Measurements from ENCODE around the gene B3GNT3.
"Not testable (repeated sequence)": the region's sequence is repeated elsewhere in the genome, so short reads cannot be mapped to it uniquely, and the experiment has no call there.

B3GNT3 gene

DNA sequence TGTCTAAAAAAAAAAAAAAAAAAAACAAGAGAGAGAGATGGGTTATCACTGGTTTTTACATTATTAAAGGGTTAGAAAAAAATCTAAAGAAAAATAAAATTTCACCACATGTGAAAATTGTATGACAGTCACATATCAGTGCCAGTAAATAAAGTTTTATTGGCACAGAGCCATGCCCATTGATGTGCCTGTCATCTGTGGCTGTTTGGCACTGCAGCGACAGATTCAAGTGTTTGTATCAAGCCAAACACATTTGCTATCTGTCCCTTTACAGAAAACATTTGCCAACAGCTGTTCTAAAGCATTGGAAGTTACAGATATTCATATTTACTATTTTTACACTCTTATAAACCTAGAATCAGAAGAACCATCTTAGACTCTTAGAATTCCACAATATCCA, 27.4 kb upstream of the B3GNT3 start:
- no peak for DNase-seq

DNA sequence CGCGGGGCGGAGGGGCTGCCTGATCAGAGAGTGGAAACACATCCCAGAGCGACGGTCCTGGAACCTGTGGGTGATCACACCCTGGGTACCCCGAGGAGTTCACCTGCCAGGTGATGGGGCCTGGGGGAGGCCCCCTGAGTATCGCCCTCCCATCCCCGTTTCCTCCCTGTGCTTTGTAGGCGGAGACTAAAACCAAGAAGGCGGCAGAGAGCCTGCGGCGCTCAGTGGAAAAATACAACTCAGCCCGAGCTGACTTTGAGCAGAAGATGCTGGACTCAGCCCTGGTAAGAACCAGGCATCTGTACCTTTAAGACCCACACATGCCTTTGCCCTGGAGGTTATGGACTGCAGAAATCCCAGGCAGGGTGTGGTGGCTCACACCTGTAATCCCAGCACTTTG, 24.3 kb upstream of the B3GNT3 start:
- no peak for DNase-seq

- DNase-seq: no peak
These were observed 22.8 kb upstream of the B3GNT3 start for GRCh38 chr19:17772172-17772571.

DNA sequence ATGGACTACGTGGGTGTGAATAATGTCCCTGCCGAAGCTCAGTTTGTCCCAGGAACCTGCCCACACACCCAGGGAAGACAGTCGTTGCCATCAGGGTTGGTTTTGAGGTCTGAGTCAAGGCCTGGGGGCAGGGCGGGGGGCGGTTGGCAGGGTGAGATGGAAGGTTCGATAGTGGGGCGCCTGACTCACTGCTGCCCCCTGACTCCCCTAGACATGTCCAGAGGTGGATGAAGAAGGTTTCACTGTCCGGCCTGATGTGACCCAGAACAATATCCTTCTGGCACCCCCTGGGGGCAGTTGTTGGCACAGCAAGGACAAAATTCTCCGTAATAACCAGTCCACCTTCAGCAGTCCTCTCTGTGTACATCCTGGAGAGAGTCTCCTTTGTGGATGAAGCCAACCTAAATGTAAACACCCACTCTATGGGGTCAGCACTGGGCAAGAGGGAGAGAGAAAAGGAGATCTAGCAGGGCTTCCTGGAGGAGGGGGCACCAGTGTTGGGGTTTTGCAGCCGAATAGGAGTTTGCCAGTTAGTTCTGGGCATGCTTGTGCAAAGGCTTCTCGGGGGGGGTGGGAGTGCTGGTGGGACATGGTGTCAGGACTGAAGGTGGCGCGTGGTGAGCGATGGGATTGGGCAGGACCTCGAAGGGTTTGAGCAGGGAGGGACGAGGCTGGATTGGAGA, 19.6 kb upstream of the B3GNT3 start:
- no peak for DNase-seq

DNA sequence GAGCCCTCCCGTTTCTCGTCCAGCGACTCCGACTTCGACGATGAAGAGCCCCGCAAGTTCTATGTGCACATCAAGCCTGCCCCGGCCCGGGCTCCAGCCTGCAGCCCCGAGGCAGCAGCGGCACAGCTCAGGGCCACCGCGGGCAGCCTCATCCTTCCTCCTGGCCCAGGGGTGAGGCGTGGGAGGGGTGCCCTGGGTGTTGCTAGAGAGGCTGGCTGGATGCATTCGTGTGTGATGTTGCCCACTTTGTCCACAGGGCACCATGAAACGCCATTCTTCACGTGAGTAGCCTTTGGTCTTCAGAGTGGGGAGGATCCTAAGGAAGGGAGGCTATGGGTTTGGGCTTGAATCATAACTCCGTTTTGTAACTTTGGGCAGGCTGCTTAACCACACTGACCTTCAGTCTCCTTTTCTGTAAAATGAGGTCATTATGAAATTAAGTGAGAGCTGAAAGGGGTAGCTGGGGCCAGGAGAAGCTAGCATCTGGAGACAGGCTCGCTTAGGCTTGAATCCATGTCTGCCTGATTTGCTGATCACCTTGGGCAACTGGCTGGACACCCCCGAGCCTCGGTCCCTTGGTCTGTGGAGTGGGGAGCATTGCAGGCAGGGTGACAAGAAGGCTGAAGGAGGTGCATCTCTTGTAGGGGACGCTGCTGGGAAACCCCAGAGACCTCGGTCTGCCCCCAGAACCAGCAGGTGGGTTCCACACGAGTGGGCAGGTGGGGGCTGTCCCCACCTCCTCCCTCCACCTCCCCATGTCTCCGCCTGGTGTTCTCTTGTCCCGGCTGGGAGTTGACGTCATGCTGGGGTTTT, 18.7 kb upstream of the B3GNT3 start:
- no peak for DNase-seq

- DNase-seq: not testable (repeated sequence)
These were observed 17.1 kb upstream of the B3GNT3 start for GRCh38 chr19:17777840-17778239.

DNA sequence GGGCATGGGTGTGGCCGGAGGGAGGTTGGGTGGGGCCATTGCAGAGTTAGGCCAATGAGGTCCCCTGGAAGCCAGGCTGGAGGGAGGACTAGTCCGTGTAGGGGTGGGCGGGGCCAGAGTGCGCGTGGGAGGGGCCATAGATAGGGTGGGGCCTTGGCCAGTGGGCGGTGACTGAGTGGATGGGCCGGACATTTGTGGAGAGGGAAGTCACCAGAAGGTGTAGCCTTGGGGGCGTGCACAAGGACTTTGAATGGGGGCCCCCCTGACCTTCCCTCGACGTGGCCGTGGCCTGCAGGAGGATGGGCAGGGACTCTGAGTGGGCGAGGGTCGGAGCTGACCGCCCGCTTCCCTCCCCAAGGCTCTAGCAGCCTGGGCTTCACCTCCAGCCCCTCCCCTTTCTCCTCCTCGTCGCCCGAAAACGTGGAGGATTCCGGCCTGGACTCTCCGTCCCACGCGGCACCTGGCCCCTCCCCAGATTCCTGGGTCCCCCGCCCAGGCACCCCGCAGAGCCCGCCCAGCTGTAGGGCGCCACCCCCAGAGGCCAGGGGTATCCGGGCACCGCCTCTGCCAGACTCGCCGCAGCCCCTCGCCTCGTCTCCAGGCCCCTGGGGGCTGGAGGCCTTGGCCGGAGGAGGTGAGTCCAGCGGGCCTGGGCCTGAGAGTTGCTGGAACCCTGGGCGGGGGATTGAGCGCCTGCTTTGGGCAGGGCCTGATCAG, 16.5 kb upstream of the B3GNT3 start:
- peak; percentile 11 for DNase-seq

- no peak for DNase-seq
These were observed 15.7 kb upstream of the B3GNT3 start for GRCh38 chr19:17778968-17779929.

DNA sequence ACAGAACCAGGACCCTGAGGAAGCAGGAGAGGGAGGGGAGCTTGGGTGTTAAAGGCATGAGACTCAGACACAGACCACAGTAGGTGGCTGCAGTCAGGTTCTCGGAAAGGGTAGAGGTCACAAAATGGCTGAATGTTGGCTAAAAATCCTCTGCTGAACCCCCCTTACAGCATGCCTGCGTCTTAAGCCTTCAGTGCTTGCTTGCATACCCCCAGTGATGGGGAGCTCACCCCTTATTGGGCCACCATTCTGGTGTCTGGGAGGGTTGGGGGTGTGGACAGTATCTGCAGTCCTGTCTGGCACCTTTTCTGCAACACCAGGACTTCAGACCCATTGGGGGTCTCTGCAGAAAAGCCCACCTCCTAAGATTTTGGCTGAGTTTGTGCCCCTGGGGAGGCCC, 14.2 kb upstream of the B3GNT3 start:
- DNase-seq: no peak

DNA sequence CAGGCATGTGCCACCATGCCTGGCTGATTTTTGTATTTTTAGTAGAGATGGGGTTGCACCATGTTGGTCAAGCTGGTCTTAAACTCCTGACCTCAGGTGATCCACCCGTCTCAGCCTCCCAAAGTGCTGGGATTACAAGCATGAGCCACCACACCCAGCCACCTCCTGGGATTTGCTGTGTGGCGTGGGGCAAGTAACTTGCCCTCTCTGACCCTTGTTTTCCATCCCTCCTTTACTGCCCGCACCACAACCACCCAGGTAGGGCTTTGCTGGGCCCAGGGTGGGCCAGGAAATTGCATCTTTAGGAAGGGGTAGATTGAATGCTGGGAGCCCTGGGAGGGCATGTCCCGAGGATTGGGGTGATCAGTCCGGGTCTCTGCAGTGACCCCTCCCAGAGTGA, 11.2 kb upstream of the B3GNT3 start:
- DNase-seq: not testable (repeated sequence)

DNA sequence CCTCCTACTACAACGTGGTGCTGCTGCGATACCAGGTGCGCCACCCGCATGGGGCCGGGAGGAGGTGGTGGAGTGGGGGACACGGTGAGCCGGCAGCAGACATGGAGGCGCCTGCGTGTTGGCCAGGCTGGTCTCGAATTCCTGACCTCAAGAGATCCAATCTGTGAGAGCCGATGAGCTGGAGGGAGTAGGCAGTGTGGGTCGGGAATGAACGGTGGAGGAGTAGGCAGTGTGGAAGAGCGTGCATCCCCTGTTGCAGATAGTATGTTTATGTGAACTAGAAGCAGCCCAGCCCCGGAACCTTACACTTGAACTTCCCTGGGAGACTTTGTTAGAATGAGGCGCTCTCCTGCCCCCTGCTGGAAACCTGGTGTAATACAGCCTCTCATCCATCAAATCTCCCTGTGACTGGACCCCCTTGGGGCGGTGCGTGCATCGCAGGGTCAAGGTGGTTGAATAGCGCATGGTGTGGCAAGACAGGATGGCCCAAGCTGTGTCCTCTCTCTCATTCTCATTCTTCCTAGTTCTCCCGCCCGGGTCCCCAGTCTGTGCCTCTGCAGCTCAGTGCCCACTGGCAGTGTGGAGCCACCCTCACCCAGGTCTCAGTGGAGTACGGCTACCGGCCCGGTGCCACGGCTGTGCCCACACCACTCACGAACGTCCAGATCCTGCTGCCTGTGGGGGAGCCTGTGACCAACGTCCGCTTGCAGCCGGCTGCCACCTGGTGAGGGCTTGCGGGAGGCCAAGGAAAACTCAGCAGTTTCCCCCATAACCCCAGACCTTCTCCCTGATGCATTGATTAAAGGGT, 10.5 kb upstream of the B3GNT3 start:
- DNase-seq: peak; percentile 2

DNA sequence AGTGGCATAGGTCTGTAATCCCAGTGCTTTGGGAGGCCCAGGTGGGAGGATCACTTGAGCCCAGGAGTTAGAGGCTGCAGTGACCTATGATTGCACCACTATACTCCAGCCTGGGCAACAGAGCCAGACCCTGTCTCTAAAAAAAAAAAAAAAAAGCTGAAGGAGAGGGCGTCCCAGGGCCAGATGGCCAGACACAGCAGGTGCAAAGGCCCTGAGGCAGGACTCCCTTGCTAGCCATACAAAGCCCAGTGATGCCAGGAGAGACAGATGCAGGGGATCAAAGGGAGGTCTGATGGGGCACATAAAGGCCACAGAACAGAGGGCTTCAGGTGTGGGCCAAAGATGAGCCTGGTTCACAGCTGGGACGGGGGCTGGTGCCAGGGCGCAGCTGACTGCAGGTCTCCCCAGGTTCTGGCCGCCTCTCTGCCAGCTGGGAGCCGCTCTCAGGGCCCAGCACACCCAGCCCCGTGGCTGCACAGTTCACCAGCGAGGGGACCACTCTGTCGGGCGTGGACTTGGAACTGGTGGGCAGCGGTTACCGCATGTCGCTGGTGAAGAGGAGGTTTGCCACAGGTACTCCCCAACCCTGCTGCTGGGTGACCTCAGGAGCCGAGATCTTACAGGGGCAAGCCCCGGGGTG, 7.5 kb upstream of the B3GNT3 start:
- no peak for DNase-seq

DNA sequence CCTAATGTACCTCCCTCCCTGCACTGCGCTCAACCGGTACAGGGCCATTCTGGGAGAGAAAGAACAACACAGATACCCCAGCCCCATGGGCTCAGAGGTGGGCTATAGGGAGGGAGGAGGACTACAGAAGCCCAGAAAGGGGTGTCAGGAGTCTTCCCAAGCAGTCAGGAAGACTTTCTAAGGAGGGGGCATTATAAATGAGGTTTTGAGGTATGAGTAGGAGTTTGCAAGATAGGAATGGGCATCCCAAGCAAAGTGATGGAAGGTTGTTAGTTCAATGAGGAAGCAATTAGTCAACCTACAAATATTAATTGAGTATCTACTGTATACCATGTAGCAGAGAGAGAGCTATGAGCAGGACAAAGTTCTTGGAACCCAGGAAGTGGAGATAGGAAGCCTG, 6.3 kb upstream of the B3GNT3 start:
- no peak for DNase-seq

DNA sequence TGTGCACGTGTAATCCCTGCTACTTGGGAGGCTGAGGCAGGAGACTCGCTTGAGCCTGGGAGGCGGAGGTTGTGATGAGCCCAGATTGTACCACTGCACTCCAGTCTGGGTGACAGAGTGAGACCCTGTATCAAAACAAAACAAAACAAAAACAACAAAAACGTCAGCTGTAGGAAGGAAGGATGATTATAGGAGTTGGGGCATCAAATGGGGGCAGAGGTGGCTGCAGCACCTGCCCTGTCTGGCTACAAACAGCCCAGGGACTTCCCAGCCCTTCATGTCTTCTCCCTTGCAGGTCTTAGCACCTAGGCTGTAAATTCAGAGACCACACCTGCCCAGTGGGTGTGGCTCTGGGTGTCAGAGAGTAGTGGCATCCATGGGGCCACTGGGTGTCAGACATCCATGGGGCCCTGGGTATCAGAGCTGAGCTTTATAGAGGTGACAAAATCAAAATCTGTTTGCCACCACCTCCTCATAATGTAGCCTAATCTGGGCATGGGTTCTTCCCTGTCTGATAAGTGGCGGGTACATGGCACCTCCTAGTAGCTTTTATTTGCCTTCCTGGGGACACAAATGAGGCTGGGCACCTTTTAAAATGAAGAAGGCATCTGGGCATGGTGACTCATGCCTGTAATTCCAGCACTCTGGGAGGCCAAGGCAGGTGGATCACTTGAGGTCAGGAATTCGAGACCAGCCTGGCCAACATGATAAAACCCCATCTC, 4.7 kb upstream of the B3GNT3 start:
- DNase-seq: no peak

DNA sequence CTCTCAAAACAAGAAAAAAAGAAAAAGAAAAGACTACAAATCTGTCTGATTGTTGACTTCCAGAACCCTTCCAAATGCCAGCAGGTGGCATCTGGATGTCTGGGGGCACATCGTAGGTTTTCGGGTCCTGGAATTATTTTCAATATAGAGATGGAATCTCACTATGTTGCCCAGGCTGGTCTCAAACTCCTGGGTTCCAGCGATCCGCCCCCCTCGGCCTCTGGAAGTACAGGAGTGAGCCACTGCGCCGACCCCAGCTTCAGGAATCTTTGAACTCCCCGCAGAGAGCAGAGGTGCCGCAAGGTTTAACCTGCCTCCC, 567 bp upstream of the B3GNT3 start:
- DNase-seq: no peak

DNA sequence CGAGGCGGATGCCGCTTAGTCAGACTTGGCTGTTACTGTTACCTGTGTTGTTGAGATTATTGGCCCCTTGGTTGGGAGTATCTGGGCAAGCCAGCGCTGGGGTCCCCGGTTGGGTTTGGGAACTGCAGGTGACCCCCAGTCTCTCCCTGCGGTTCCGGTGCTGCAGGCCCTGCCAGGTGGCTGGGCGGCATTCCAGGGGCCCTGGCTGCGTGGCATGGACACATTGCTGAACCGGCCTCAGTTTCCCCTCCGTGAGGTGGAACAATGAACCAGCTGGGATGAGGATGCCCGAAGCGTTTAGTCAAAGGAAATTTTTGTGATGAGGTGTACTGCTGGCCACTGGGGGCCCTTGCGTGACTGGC, 538 bp downstream of the B3GNT3 start:
- no peak for DNase-seq

DNA sequence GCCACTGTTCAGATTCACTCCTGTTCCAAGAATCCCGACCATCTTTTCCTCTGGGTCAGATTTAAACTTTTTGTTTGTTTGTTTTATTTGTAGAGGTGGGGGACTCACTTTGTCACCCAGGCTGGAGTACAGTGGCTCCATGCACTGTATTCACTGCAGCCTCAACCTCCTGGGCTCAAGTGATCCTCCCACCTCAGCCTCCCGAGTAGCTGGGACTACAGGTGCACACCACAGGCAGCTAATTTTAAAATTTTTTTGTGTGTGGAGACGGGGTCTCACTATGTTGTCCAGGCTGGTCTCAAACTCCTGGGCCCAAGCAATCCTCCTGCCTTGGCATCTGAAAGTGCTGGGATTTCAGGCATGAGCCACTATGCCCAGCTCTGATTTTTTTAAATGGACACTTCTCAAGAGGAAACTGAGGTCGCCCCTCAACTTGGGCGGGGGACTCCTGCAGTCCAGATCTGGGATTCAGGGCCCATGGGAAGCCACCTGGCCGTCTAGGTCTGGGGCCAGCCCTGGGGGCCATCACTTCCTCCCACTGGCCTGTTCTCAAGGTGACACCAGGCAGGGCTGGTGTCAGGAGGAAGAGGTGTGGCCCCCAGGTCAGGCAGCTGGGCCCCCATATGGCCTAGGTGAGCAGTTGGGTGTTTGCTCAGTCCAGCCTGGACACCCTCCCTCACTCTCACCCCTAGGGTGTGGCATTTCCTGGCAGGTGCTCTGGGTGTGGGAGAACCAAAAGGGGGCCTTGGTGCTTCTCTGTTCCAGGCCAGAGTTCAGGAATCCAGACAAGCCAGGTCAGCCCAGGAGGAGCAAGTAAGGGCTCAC, 1.3 kb downstream of the B3GNT3 start:
- no peak for DNase-seq

DNA sequence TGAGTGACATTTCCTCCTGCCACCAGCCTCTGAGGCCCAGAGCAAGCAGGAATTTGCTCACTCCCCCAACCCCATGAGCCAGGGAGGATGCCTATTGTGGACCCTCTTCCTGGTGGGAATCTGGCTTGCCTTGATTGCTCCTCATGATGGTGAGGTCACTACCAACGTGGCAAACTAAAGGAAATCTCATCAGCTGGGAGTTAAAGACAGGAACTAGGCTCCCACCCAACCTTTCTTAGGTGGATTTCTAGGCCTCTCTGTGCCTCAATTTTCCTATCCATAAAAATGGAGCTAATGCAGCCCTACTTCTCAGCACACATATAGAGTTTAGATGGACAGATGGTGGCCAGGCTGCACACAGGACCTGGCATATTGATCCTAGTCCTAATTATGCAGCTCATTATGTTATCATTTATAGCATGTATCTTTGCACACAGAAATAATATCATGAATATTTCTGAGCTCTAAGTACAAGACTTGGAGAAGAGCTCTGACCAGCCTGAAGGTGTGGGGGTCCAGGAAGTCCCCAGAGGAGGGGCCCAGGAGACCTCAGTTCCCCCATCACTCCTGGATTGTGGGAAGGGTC, 2.0 kb downstream of the B3GNT3 start:
- DNase-seq: no peak

DNA sequence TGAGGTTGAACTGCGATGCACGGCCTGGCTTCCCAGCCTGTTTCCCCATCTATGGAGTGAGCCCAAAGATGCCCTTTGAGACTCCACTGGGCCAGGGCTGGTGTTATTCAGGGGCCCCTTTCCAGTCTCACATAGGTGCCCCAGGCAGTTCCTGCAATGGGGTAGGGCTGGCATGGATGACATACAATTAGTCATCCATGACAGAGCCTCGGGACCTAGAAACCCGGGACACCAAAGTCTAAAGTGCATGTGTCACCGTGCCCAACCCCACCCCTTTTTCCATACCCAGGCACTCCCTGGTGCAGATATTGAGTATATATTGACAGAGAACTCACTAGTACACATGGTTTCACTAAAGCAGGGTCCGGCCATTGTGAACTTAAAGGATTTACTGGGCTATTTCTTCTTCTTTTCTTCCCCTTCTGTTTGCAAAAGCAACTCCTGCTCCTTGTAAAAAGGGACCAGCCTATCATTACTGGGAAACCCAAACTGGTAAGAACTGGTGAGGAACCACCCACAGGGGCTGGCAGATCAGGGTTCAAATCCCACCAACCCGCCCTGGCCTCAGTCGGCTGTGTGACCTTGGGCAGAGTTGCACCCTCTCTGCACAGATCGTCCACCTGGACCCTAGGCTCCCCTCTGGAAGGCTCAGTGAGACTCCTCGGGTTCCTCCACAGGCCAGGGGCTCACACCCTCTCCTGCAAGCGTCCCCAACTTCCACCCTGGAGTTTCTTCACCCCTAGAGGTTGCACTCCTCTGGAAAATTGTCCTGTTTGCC, 2.7 kb downstream of the B3GNT3 start:
- no peak for DNase-seq

All from NCI-H526 treated with DMSO at 0.1 percent for 48 hours (cell line).